ENCODE measurements around the gene ATXN1. TPM values are rescaled to one million over a fixed set of nuclear protein-coding genes. Genes with fewer than 3 reads are reported as not detected.

ATXN1 gene
- total RNA-seq, 1 experiment from 2014 or later, result 25.6 TPM

- ChIA-PET POLR2A (ENCODE audit: low non-redundant PET) (no interaction called here), CTCF (interaction anchor here (1.2 kb wide), 1 partner anchor 581 kb away, joined by 3 read pairs; no protein-coding TSS in a partner anchor)
- no peak for DNase-seq (ENCODE audit: low spot score)
- H3K9me3 ChIP-seq (ENCODE audit: low read depth, low read length, poor library complexity, severe bottlenecking), result no peaks in the 10 kb centered on the region
- no peak overlapping the region for H3K27ac ChIP-seq (ENCODE audit: low read depth, low read length, poor library complexity, severe bottlenecking)
- no TSS peak for BruUV-seq (replicated peaks)
- intact Hi-C loops (cut with micrococcal nuclease; ENCODE audit: unreplicated experiment), result no loop called here
- no peaks in the 10 kb centered on the region for H3K27me3 ChIP-seq (replicated peaks; ENCODE audit: insufficient read depth, low read depth, low read length, poor library complexity)
- H3K4me1 ChIP-seq (ENCODE audit: insufficient read depth, low read length, poor library complexity, severe bottlenecking), result peaks cover 15% of the 10 kb centered on the region
- no peak overlapping the region for H3K4me3 ChIP-seq (ENCODE audit: low read depth, low read length, poor library complexity, severe bottlenecking)
- TF ChIP-seq EZH2 (IDR thresholded peaks at IDR 0.05; ENCODE audit: borderline replicate concordance, low read depth, low read length, poor library complexity, severe bottlenecking), result no peak
- TF ChIP-seq, protein P1, sequence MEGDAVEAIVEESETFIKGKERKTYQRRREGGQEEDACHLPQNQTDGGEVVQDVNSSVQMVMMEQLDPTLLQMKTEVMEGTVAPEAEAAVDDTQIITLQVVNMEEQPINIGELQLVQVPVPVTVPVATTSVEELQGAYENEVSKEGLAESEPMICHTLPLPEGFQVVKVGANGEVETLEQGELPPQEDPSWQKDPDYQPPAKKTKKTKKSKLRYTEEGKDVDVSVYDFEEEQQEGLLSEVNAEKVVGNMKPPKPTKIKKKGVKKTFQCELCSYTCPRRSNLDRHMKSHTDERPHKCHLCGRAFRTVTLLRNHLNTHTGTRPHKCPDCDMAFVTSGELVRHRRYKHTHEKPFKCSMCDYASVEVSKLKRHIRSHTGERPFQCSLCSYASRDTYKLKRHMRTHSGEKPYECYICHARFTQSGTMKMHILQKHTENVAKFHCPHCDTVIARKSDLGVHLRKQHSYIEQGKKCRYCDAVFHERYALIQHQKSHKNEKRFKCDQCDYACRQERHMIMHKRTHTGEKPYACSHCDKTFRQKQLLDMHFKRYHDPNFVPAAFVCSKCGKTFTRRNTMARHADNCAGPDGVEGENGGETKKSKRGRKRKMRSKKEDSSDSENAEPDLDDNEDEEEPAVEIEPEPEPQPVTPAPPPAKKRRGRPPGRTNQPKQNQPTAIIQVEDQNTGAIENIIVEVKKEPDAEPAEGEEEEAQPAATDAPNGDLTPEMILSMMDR (conservative IDR thresholded peaks at IDR 0.05; ENCODE audit: low read depth, low read length), result no peak
- no peaks in the 10 kb centered on the region for H3K36me3 ChIP-seq (ENCODE audit: insufficient read depth, low read length, poor library complexity, severe bottlenecking)
These were observed 340.9 kb downstream of the ATXN1 start for GRCh38 chr6:16420337-16420714.

DNA sequence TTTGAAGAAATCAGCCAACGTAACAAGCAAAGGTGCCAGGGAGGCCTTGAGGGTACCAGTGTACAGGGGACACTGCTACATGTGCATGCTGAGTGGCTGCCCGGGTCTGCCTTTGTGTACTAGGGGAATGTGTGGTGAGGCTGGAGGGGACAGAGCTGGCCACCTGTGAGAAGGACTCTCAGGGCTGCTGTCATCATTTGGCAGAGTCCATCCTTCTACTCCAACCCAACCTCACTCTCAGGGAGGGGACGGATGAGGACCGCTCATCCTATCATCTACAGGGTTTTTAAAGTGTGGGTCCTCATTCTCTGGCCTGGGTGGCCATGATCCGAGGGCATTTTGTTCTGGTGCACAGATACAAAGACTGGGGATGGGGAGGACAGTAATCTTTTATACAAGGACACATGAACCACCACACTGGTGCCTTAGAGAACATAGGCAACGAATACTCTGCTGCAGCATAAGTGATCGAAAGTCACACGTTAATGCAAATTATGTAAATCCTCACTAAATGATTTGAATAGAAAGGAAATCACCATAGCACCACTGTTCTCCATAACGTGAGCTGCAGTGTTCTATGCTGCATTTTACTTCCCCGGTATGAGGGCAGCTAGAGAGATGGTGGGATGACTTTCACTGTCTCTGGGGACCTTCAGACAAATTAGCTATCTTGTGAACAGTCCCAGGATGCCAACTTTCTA lies 341.5 kb downstream of the ATXN1 start:
- CTCF ChIA-PET, result interaction anchor here (1.2 kb wide), 1 partner anchor 581 kb away, joined by 3 read pairs; no protein-coding TSS in a partner anchor
- no peak for DNase-seq (ENCODE audit: low spot score)
- Histone ChIP-seq H3K4me1 (ENCODE audit: insufficient read depth, low read length, poor library complexity, severe bottlenecking) (peaks cover 15% of the 10 kb centered on the region), H3K4me3 (ENCODE audit: low read depth, low read length, poor library complexity, severe bottlenecking) (no peak overlapping the region), H3K27me3 (replicated peaks; ENCODE audit: insufficient read depth, low read depth, low read length, poor library complexity) (no peaks in the 10 kb centered on the region), H3K36me3 (ENCODE audit: insufficient read depth, low read length, poor library complexity, severe bottlenecking) (no peaks in the 10 kb centered on the region), H3K27ac (ENCODE audit: low read depth, low read length, poor library complexity, severe bottlenecking) (no peak overlapping the region), H3K9me3 (ENCODE audit: low read depth, low read length, poor library complexity, severe bottlenecking) (no peaks in the 10 kb centered on the region)
- no peak for TF ChIP-seq EZH2 (IDR thresholded peaks at IDR 0.05; ENCODE audit: borderline replicate concordance, low read depth, low read length, poor library complexity, severe bottlenecking)
- TF ChIP-seq, protein P1 (conservative IDR thresholded peaks at IDR 0.05; ENCODE audit: low read depth, low read length), result no peak
- BruUV-seq (replicated peaks), result no TSS peak
- POLR2A ChIA-PET (ENCODE audit: low non-redundant PET), result no interaction called here
- intact Hi-C loops (cut with micrococcal nuclease; ENCODE audit: unreplicated experiment), result no loop called here

DNA sequence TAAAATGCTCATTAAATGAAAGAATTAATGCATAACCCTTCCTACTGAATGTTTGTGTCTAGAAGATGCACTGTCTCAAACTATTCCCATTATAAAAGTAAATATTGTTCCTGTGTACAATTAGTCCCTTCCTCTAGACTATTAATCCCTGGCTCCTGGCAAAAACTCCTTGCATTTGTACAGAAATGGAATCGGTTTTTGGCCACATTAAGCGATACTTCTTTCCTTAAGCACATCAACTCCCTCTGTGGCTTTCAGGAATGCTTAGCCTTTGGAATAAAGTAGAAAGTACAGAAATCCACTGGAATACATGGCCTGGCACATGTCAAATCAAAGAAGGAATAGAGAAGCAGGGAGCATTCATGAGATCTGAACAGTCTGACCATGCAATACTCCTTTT lies 343.1 kb downstream of the ATXN1 start:
- H3K36me3 ChIP-seq (ENCODE audit: insufficient read depth, low read length, poor library complexity, severe bottlenecking), result no peaks in the 10 kb centered on the region
- H3K4me3 ChIP-seq (ENCODE audit: low read depth, low read length, poor library complexity, severe bottlenecking), result no peak overlapping the region
- TF ChIP-seq EZH2 (IDR thresholded peaks at IDR 0.05; ENCODE audit: borderline replicate concordance, low read depth, low read length, poor library complexity, severe bottlenecking), result no peak
- TF ChIP-seq, protein P1 (conservative IDR thresholded peaks at IDR 0.05; ENCODE audit: low read depth, low read length), result no peak
- DNase-seq (ENCODE audit: low spot score), result no peak
- ChIA-PET CTCF (no interaction called here), POLR2A (ENCODE audit: low non-redundant PET) (no interaction called here)
- H3K27ac ChIP-seq (ENCODE audit: low read depth, low read length, poor library complexity, severe bottlenecking), result no peak overlapping the region
- no TSS peak for BruUV-seq (replicated peaks)
- H3K27me3 ChIP-seq (replicated peaks; ENCODE audit: insufficient read depth, low read depth, low read length, poor library complexity), result no peaks in the 10 kb centered on the region
- no peaks in the 10 kb centered on the region for H3K9me3 ChIP-seq (ENCODE audit: low read depth, low read length, poor library complexity, severe bottlenecking)
- intact Hi-C loops (cut with micrococcal nuclease; ENCODE audit: unreplicated experiment), result no loop called here
- H3K4me1 ChIP-seq (ENCODE audit: insufficient read depth, low read length, poor library complexity, severe bottlenecking), result peaks cover 28% of the 10 kb centered on the region
